Gastroesophageal sphincter (tissue), 4 donors: ENCODE results near the gene CACNA1C. TPM values are rescaled to one million over a fixed set of nuclear protein-coding genes. Genes with fewer than 3 reads are reported as not detected.

Source experiments
- ATAC-seq: fragments of 150-250 bp; one replicate; pipeline ENCODE4 v1.9.1; 2016; ENCODE audit warnings: mild to moderate bottlenecking, moderate library complexity
- H3K27ac ChIP-seq, 4 donors: fragments of 200-600 bp; sonication (generic) in 3 of 4; 1 replicate in 3 of 4; 2 replicates in 1 of 4; pipeline ENCODE4 v1.5.1; 2016 to 2019
- H3K27me3 ChIP-seq: fragments of 200-600 bp; sonication (generic); one replicate; pipeline ENCODE4 v1.5.1; 2019
- H3K36me3 ChIP-seq, 2 donors: fragments of 200-600 bp; sonication (generic); one replicate each; pipeline ENCODE4 v1.5.1; 2019; ENCODE audit warnings: control low read depth in 1 of 2
- H3K4me1 ChIP-seq, 3 donors: fragments of 200-600 bp; sonication (generic); 1 replicate in 2 of 3; 2 replicates in 1 of 3; pipeline ENCODE4 v1.5.1; 2016 to 2019; ENCODE audit warnings: control low read depth in 2 of 3
- H3K4me3 ChIP-seq, 2 donors: fragments of 200-600 bp; sonication (generic); one replicate each; pipeline ENCODE4 v1.5.1; 2019; ENCODE audit warnings: mild to moderate bottlenecking in 1 of 2, moderate library complexity in 1 of 2
- H3K9me3 ChIP-seq, 3 donors: fragments of 200-600 bp; sonication (generic); one replicate each; pipeline ENCODE4 v1.5.1; 2017 to 2019; ENCODE audit warnings: control low read depth in 2 of 3
- CTCF ChIP-seq, 4 experiments: fragments of 200-600 bp in 2 of 4; fragments of 450-650 bp in 2 of 4; sonication (generic) in 1 of 4; IDR thresholded peaks; one replicate each; pipeline ENCODE4 v1.5.1; 2017 to 2019; ENCODE audit warnings: antibody characterized with exemption in 4 of 4, mild to moderate bottlenecking in 2 of 4, moderate library complexity in 2 of 4
- EP300 ChIP-seq: sonication (generic); formaldehyde crosslinking; IDR thresholded peaks from one replicate; pipeline ENCODE4 v1.6.1; 2017; ENCODE audit warnings: antibody characterized with exemption, mild to moderate bottlenecking
- POLR2A ChIP-seq, 2 donors: fragments of 450-650 bp; IDR thresholded peaks; one replicate each; pipeline ENCODE4 v1.6.1; 2017; ENCODE audit warnings: antibody characterized with exemption in 2 of 2, mild to moderate bottlenecking in 2 of 2, moderate library complexity in 1 of 2
- POLR2AphosphoS5 ChIP-seq: sonication (generic); formaldehyde crosslinking; IDR thresholded peaks from one replicate; pipeline ENCODE4 v1.6.1; 2017; ENCODE audit warnings: antibody characterized with exemption
- WGBS, 2 donors: methylation state at CpG; one replicate each; pipeline ENCODE4 v1.1.5; 2018; ENCODE audit warnings: low coverage in 1 of 2; 5-methylcytosine and 5-hydroxymethylcytosine counted together
- total RNA-seq, 4 donors: library from RNA; depleted of rRNA; stranded (reverse); fragments of >200 nt; gene quantifications; one replicate each; pipeline ENCODE4 v1.1.0, GENCODE V29; 2016

CACNA1C gene
- total RNA-seq, 4 donors from 2014 or later: 22.9 to 96.2 (median 41.4) TPM

GRCh38 chr12:2231011-2231595, 178.3 kb downstream of the CACNA1C start:
- no peak for TF ChIP-seq CTCF (IDR thresholded peaks at IDR 0.05)
- TF ChIP-seq POLR2A (IDR thresholded peaks at IDR 0.05): no peak
- no peak for TF ChIP-seq POLR2AphosphoS5
- TF ChIP-seq EP300: no peak
- H3K4me3 ChIP-seq: no peak overlapping the region
- H3K4me1 ChIP-seq: peaks cover 0 to 49% (median 3%) of the 10 kb centered on the region in 3 donors
- no peaks in the 10 kb centered on the region for H3K36me3 ChIP-seq
- no peak for ATAC-seq
- H3K9me3 ChIP-seq: no peaks in the 10 kb centered on the region
- 78 to 87% methylated on average over 7 of the region's 7 CpGs for WGBS, 2 donors
- H3K27ac ChIP-seq: no peak overlapping the region
- no peaks in the 10 kb centered on the region for H3K27me3 ChIP-seq

- Histone ChIP-seq H3K27ac (no peak overlapping the region), H3K27me3 (no peaks in the 10 kb centered on the region), H3K4me3 (no peak overlapping the region), H3K36me3 (no peaks in the 10 kb centered on the region), H3K9me3 (no peaks in the 10 kb centered on the region), H3K4me1 (peaks cover 0 to 43% (median 0%) of the 10 kb centered on the region in 3 donors)
- WGBS, 2 donors: 40 to 52% methylated on average over 2 of the region's 3 CpGs
- no peak for TF ChIP-seq CTCF (IDR thresholded peaks at IDR 0.05)
- TF ChIP-seq EP300: no peak
- TF ChIP-seq POLR2A (IDR thresholded peaks at IDR 0.05): no peak
- no peak for ATAC-seq
Measured at GRCh38 chr12:2231956-2232355, 179.2 kb downstream of the CACNA1C start.

- H3K4me1 ChIP-seq: peaks cover 0 to 47% (median 4%) of the 10 kb centered on the region in 3 donors
- no peak for ATAC-seq
- WGBS, 2 donors: 88 to 89% methylated on average over 3 of the region's 3 CpGs
- H3K27me3 ChIP-seq: no peaks in the 10 kb centered on the region
- H3K9me3 ChIP-seq: no peaks in the 10 kb centered on the region
- H3K27ac ChIP-seq: no peak overlapping the region
- H3K36me3 ChIP-seq: no peaks in the 10 kb centered on the region
- no peak overlapping the region for H3K4me3 ChIP-seq
- no peak for TF ChIP-seq CTCF (IDR thresholded peaks at IDR 0.05)
- no peak for TF ChIP-seq EP300
- TF ChIP-seq POLR2AphosphoS5: no peak
- no peak for TF ChIP-seq POLR2A (IDR thresholded peaks at IDR 0.05)
Measured at GRCh38 chr12:2233034-2233433, 180.2 kb downstream of the CACNA1C start.

GRCh38 chr12:2234091-2234490, 181.3 kb downstream of the CACNA1C start:
- peaks cover 7 to 53% (median 8%) of the 10 kb centered on the region in 3 donors for H3K4me1 ChIP-seq
- no peaks in the 10 kb centered on the region for H3K27me3 ChIP-seq
- peak overlapping the region in 2 of 4 donors; percentile 28 to 36 for H3K27ac ChIP-seq
- no peak overlapping the region for H3K4me3 ChIP-seq
- TF ChIP-seq POLR2A (IDR thresholded peaks at IDR 0.05): no peak
- no peak for TF ChIP-seq CTCF (IDR thresholded peaks at IDR 0.05)
- no peak for TF ChIP-seq EP300
- no peak for TF ChIP-seq POLR2AphosphoS5
- ATAC-seq: peak; percentile 36
- no peaks in the 10 kb centered on the region for H3K9me3 ChIP-seq
- no peaks in the 10 kb centered on the region for H3K36me3 ChIP-seq
- 89 to 91% methylated on average over 4 to 6 of the region's 6 CpGs for WGBS, 2 donors

- 66 to 80% methylated on average over 5 to 9 of the region's 10 CpGs for WGBS, 2 donors
- no peak for ATAC-seq
- H3K4me1 ChIP-seq: peaks cover 8 to 55% (median 8%) of the 10 kb centered on the region in 3 donors
Measured at GRCh38 chr12:2234646-2235350, 182.0 kb downstream of the CACNA1C start.

More at GRCh38 chr12:2234646-2235350, 182.0 kb downstream of the CACNA1C start:
- Histone ChIP-seq H3K9me3 (no peaks in the 10 kb centered on the region), H3K4me3 (no peak overlapping the region), H3K36me3 (no peaks in the 10 kb centered on the region), H3K27ac (peak overlapping the region in 2 of 4 donors; percentile 6 to 36), H3K27me3 (no peaks in the 10 kb centered on the region)
- no peak for TF ChIP-seq POLR2AphosphoS5
- no peak for TF ChIP-seq POLR2A (IDR thresholded peaks at IDR 0.05)
- no peak for TF ChIP-seq EP300
- TF ChIP-seq CTCF (IDR thresholded peaks at IDR 0.05): no peak
